Ovary (tissue), 9 donors: ENCODE results near the gene PPP2R1A. TPM values are rescaled to one million over a fixed set of nuclear protein-coding genes. Genes with fewer than 3 reads are reported as not detected.

ENCODE experiments used
- DNase-seq, 5 donors: peaks; one replicate each; pipeline ENCODE4 v3.0.0-alpha.2; 2019 to 2020
- H3K27ac ChIP-seq, 2 donors: fragments of 200-600 bp; one replicate each; pipeline versions ENCODE4 v1.5.1 to v1.8.0; 2019 to 2022
- H3K27me3 ChIP-seq: fragments of 200-600 bp; one replicate; pipeline ENCODE4 v1.8.0; 2022
- H3K36me3 ChIP-seq: fragments of 200-600 bp; sonication (generic); one replicate; pipeline ENCODE4 v1.5.1; 2019
- H3K4me1 ChIP-seq: one replicate; pipeline ENCODE4 v1.8.1; 2013; ENCODE audit warnings: mild to moderate bottlenecking, moderate library complexity; ENCODE audit not compliant: insufficient read depth
- H3K4me3 ChIP-seq: fragments of 200-600 bp; sonication (generic); one replicate; pipeline ENCODE4 v1.5.1; 2017
- H3K9me3 ChIP-seq, 2 donors: fragments of 200-600 bp in 1 of 2; sonication (generic) in 1 of 2; one replicate each; pipeline versions ENCODE4 v1.5.1 to v1.8.1; 2013 to 2019; ENCODE audit warnings: mild to moderate bottlenecking in 1 of 2, moderate library complexity in 1 of 2
- EP300 ChIP-seq: sonication (generic); formaldehyde crosslinking; IDR thresholded peaks from one replicate; pipeline ENCODE4 v1.6.1; 2017; ENCODE audit warnings: antibody characterized with exemption
- POLR2A ChIP-seq: fragments of 450-650 bp; IDR thresholded peaks from one replicate; pipeline ENCODE4 v1.6.1; 2017; ENCODE audit warnings: antibody characterized with exemption, mild to moderate bottlenecking, moderate library complexity
- WGBS, 3 donors: extraction: QIAGEN DNeasy Blood & Tissue Kit in 1 of 3; methylation state at CpG; one replicate each; pipeline versions ENCODE4 v1.1.5 to v1.1.7; 2013 to 2017; 5-methylcytosine and 5-hydroxymethylcytosine counted together
- intact Hi-C, 4 donors: fragments of 100-400 bp; cut with DNase I; formaldehyde crosslinking; loops; one replicate each; pipeline versions ENCODE4 v1.11.0 to v1.15.1; 2022 to 2023
- microRNA-seq, 3 donors: library from miRNA; unstranded; fragments of <30 nt; microRNA quantifications; one replicate each; pipeline versions ENCODE4 to v1.2.0, GENCODE V29; 2019 to 2020
- polyA plus RNA-seq, 2 donors: library from polyadenylated mRNA; stranded (reverse); fragments of 200-250 nt in 1 of 2; fragments of 350-450 nt in 1 of 2; fragmentation: Illumina TruSeq in 1 of 2; extraction: RNeasy Lipid Tissue Mini Kit (QIAGEN cat#74804) in 1 of 2; gene quantifications; one replicate each; pipeline ENCODE4 v1.2.3, GENCODE V29; 2013 to 2014
- small RNA-seq: library from RNA; depleted of rRNA; stranded (forward); fragments of <200 nt; gene quantifications from one replicate; pipeline ENCODE3, GENCODE V24; 2016
- total RNA-seq, 7 donors: library from RNA; depleted of rRNA in 2 of 7; stranded (reverse); fragments of >200 nt in 2 of 7; fragmentation: NEBNext Ultra II Directional in 3 of 7; extraction: Animal tissue kit (Norgen Biotek cat#: 25700) in 3 of 7; gene quantifications; one replicate each; pipeline versions ENCODE4 v1.1.0 to v1.2.4, GENCODE V29; 2016 to 2023
- TF ChIP-seq, protein P1 (sequence below), 3 donors: fragments of 450-650 bp in 2 of 3; fragments of 200-600 bp in 1 of 3; IDR thresholded peaks; one replicate each; pipeline versions ENCODE4 v1.5.1 to v1.8.0; 2016 to 2022; ENCODE audit warnings: antibody characterized with exemption in 3 of 3, mild to moderate bottlenecking in 1 of 3
- donor health status: DM: no; HTN: no; CAD: no; lungs with moderate emphysema.
- donor health status: DM: no; HTN: no; CAD: no.
- donor health status: Bipolar disorder and iron deficiency.
- donor health status: DM: yes; HTN: yes; CAD: no.
- donor health status: DM: no; HTN: no; CAD: no.
- donor health status: DM: yes; HTN: yes; CAD: no.

PPP2R1A gene
- total and polyA plus RNA-seq, 9 donors, result 127 to 408 (median 272) TPM

DNA sequence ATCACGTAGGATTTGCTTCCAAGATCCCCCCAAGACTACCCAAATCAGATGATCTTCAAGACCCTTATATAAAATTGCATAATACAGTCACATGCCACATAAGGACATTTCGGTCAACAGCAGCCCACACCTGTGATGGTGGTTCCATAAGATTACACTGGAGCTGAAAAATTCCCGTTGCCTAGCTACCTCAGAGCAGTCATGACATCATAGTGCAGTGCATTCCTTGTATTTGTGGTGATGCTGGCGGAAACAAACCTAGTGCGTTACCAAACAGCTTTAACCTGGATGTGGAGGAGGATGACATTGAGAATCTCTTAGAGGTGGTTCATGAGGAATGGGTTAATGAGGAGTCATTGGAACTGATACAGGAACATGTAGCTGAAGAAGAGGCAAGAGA lies 84.3 kb downstream of the PPP2R1A start:
- H3K27ac ChIP-seq, result no peak overlapping the region
- intact Hi-C loops, result no loop called here
- peaks cover 13% of the 10 kb centered on the region for H3K4me1 ChIP-seq

DNA sequence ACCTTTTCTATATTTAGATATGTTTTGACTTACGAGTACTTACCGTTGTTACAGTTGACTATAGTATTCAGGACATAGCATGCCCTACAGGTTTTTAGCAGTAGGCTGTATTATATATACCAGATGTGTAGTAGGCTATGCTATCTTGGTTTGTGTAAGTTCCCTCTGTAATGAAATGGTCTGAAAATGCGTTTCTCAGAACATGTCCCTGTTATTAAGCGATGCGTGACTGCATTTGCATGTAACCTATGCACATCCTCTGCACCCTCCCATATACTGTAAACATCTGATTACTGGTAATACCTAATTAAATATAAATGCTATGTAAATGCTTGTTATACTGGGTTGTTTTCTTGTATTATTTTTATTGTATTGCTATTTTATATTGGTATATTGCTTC lies 86.1 kb downstream of the PPP2R1A start:
- no peak for TF ChIP-seq EP300
- TF ChIP-seq, protein P1, sequence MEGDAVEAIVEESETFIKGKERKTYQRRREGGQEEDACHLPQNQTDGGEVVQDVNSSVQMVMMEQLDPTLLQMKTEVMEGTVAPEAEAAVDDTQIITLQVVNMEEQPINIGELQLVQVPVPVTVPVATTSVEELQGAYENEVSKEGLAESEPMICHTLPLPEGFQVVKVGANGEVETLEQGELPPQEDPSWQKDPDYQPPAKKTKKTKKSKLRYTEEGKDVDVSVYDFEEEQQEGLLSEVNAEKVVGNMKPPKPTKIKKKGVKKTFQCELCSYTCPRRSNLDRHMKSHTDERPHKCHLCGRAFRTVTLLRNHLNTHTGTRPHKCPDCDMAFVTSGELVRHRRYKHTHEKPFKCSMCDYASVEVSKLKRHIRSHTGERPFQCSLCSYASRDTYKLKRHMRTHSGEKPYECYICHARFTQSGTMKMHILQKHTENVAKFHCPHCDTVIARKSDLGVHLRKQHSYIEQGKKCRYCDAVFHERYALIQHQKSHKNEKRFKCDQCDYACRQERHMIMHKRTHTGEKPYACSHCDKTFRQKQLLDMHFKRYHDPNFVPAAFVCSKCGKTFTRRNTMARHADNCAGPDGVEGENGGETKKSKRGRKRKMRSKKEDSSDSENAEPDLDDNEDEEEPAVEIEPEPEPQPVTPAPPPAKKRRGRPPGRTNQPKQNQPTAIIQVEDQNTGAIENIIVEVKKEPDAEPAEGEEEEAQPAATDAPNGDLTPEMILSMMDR (IDR thresholded peaks at IDR 0.05), result no peak
- no peak for TF ChIP-seq POLR2A
- Histone ChIP-seq H3K4me3 (no peak overlapping the region), H3K9me3 (no peaks in the 10 kb centered on the region), H3K36me3 (no peaks in the 10 kb centered on the region), H3K27me3 (no peaks in the 10 kb centered on the region), H3K4me1 (peaks cover 12% of the 10 kb centered on the region), H3K27ac (no peak overlapping the region)
- 85 to 94% (median 90%) methylated on average over 5 of the region's 5 CpGs for WGBS, 3 donors
- intact Hi-C loops, result no loop called here
- no peak for DNase-seq

More for the DNA sequence above, 84.3 kb downstream of the PPP2R1A start:
- whole genome bisulfite sequencing, 3 donors, result 79 to 97% (median 88%) methylated on average over 5 of the region's 5 CpGs
- no peak for DNase-seq
- H3K36me3 ChIP-seq, result no peaks in the 10 kb centered on the region
- H3K9me3 ChIP-seq, result no peaks in the 10 kb centered on the region
- no peak for TF ChIP-seq POLR2A
- TF ChIP-seq EP300, result no peak
- TF ChIP-seq, protein P1 (IDR thresholded peaks at IDR 0.05), result no peak
- H3K4me3 ChIP-seq, result no peak overlapping the region
- no peaks in the 10 kb centered on the region for H3K27me3 ChIP-seq

- DNase-seq, result no peak
- H3K4me3 ChIP-seq, result no peak overlapping the region
- H3K36me3 ChIP-seq, result no peaks in the 10 kb centered on the region
- peaks cover 7% of the 10 kb centered on the region for H3K4me1 ChIP-seq
- WGBS, 3 donors, result 90 to 93% (median 92%) methylated on average over 6 of the region's 6 CpGs
- no peaks in the 10 kb centered on the region for H3K9me3 ChIP-seq
- TF ChIP-seq EP300, result no peak
- TF ChIP-seq, protein P1 (IDR thresholded peaks at IDR 0.05), result no peak
- no peak for TF ChIP-seq POLR2A
- H3K27ac ChIP-seq, result no peak overlapping the region
- intact Hi-C loops, result no loop called here
- no peaks in the 10 kb centered on the region for H3K27me3 ChIP-seq
Observed at GRCh38 chr19:52277471-52277870, 87.6 kb downstream of the PPP2R1A start.

Small RNA genes lying within 50 kb of the gene (microRNA-seq; reads per million reads assigned to microRNA genes)
- 0 reads per million in 3 donors for gene MIR6801

Small RNA genes lying within 50 kb of the gene (small RNA-seq; reads per million reads assigned to genes)
- gene MIR6801, result not detected
- not detected for gene RF00019
- not detected for gene RPL37P23

Other genes with a start within 250 kb of the PPP2R1A start
- gene ZNF350, start 203.2 kb upstream of the PPP2R1A start, total RNA-seq, result 10 to 100 TPM in 6 of 7 donors, 1 to 10 TPM in 1; 9.2 to 16.6 (median 13.9) TPM
- gene ZNF350, start 203.2 kb upstream of the PPP2R1A start, polyA plus RNA-seq, result 10 to 100 TPM; 10.4 to 16.6 TPM
- gene ZNF615, start 181.8 kb upstream of the PPP2R1A start, total RNA-seq, result 10 to 100 TPM in 6 of 7 donors, 1 to 10 TPM in 1; 6.8 to 20.0 (median 15.3) TPM
- 10 to 100 TPM in 1 of 2 donors, 1 to 10 TPM in 1; 9.6 to 11.8 TPM for gene ZNF615, start 181.8 kb upstream of the PPP2R1A start, polyA plus RNA-seq
- gene ZNF614, start 161.7 kb upstream of the PPP2R1A start, total RNA-seq, result 10 to 100 TPM in 5 of 7 donors, 1 to 10 TPM in 2; 7.0 to 12.7 (median 10.6) TPM
- 1 to 10 TPM; 6.3 to 7.7 TPM for gene ZNF614, start 161.7 kb upstream of the PPP2R1A start, polyA plus RNA-seq
- gene ZNF432, start 141.2 kb upstream of the PPP2R1A start, total RNA-seq, result 10 to 100 TPM; 12.3 to 18.4 (median 16.2) TPM
- 10 to 100 TPM in 1 of 2 donors, 1 to 10 TPM in 1; 9.3 to 10.4 TPM for gene ZNF432, start 141.2 kb upstream of the PPP2R1A start, polyA plus RNA-seq
- 10 to 100 TPM; 13.2 to 33.9 (median 24.2) TPM for gene ZNF841, start 94.3 kb upstream of the PPP2R1A start, total RNA-seq
- gene ZNF841, start 94.3 kb upstream of the PPP2R1A start, polyA plus RNA-seq, result 10 to 100 TPM; 13.8 to 19.1 TPM
- 10 to 100 TPM in 5 of 7 donors, 1 to 10 TPM in 2; 4.5 to 22.3 (median 14.1) TPM for gene ZNF616, start 50.1 kb upstream of the PPP2R1A start, total RNA-seq
- gene ZNF616, start 50.1 kb upstream of the PPP2R1A start, polyA plus RNA-seq, result 10 to 100 TPM in 1 of 2 donors, 1 to 10 TPM in 1; 5.1 to 10.3 TPM
- gene ZNF836, start 18.4 kb upstream of the PPP2R1A start, total RNA-seq, result 10 to 100 TPM; 19.0 to 38.1 (median 26.3) TPM
- gene ZNF836, start 18.4 kb upstream of the PPP2R1A start, polyA plus RNA-seq, result 10 to 100 TPM in 1 of 2 donors, 1 to 10 TPM in 1; 7.4 to 19.4 TPM
- gene ZNF766, start 79.5 kb downstream of the PPP2R1A start, total RNA-seq, result 10 to 100 TPM in 5 of 7 donors, 1 to 10 TPM in 2; 5.2 to 26.4 (median 19.8) TPM
- 10 to 100 TPM; 10.1 to 24.3 TPM for gene ZNF766, start 79.5 kb downstream of the PPP2R1A start, polyA plus RNA-seq
- 10 to 100 TPM in 5 of 7 donors, 1 to 10 TPM in 2; 5.1 to 16.8 (median 14.4) TPM for gene ZNF480, start 107.1 kb downstream of the PPP2R1A start, total RNA-seq
- 1 to 10 TPM; 4.5 to 8.3 TPM for gene ZNF480, start 107.1 kb downstream of the PPP2R1A start, polyA plus RNA-seq
- 1 to 10 TPM; 3.3 to 9.1 (median 6.5) TPM for gene ZNF610, start 146.2 kb downstream of the PPP2R1A start, total RNA-seq
- 10 to 100 TPM in 1 of 2 donors, 1 to 10 TPM in 1; 5.3 to 11.7 TPM for gene ZNF610, start 146.2 kb downstream of the PPP2R1A start, polyA plus RNA-seq
- 10 to 100 TPM; 18.0 to 32.6 (median 30.3) TPM for gene ZNF880, start 179.9 kb downstream of the PPP2R1A start, total RNA-seq
- 10 to 100 TPM; 15.6 to 16.2 TPM for gene ZNF880, start 179.9 kb downstream of the PPP2R1A start, polyA plus RNA-seq
- gene ZNF528, start 207.8 kb downstream of the PPP2R1A start, total RNA-seq, result 10 to 100 TPM; 18.7 to 36.6 (median 28.5) TPM
- gene ZNF528, start 207.8 kb downstream of the PPP2R1A start, polyA plus RNA-seq, result 10 to 100 TPM; 12.5 to 29.0 TPM
- under 1 TPM; 0.23 to 0.91 (median 0.36) TPM for gene ZNF534, start 239.1 kb downstream of the PPP2R1A start, total RNA-seq
- under 1 TPM; 0.16 to 0.17 TPM for gene ZNF534, start 239.1 kb downstream of the PPP2R1A start, polyA plus RNA-seq